Measurements from ENCODE around the gene ZNF785.
"Not testable (repeated sequence)": the region's sequence is repeated elsewhere in the genome, so short reads cannot be mapped to it uniquely, and the experiment has no call there.

ZNF785 gene

GRCh38 chr16:30539000-30539964, 46.2 kb downstream of the ZNF785 start:
- no peak for DNase-seq

GRCh38 chr16:30536391-30537024, 49.0 kb downstream of the ZNF785 start:
- not testable (repeated sequence) for DNase-seq

- no peak for DNase-seq
These were observed 49.7 kb downstream of the ZNF785 start for GRCh38 chr16:30535777-30536190.

- DNase-seq: no peak
These were observed 50.3 kb downstream of the ZNF785 start for GRCh38 chr16:30535106-30535776.

- peak; percentile 80 for DNase-seq
These were observed 51.0 kb downstream of the ZNF785 start, which contains the start of gene ZNF747 for GRCh38 chr16:30534368-30535105. TSS of gene ZNF747 (minus strand) at chr16:30534858. CDS start at chr16:30534679, 179 bp downstream.

- no peak for DNase-seq
These were observed 51.6 kb downstream of the ZNF785 start for GRCh38 chr16:30533748-30534367.

GRCh38 chr16:30533146-30533522, 52.4 kb downstream of the ZNF785 start:
- no peak for DNase-seq

- no peak for DNase-seq
These were observed 53.0 kb downstream of the ZNF785 start for GRCh38 chr16:30532285-30533145.

All from activated gamma-delta T cell (primary cell).